Lower leg skin (tissue), 4 donors: ENCODE measurements around the gene ARSJ. TPM values are rescaled to one million over a fixed set of nuclear protein-coding genes. Genes with fewer than 3 reads are reported as not detected.

ENCODE experiments used
- DNase-seq, 2 donors: peaks; one replicate each; pipeline ENCODE4 v3.0.0-alpha.2; 2019; ENCODE audit warnings: low spot score in 2 of 2
- H3K4me3 ChIP-seq: fragments of 200-600 bp; sonication (generic); 2 replicates; pipeline ENCODE4 v1.5.1; 2017; ENCODE audit warnings: mild to moderate bottlenecking, low read depth; ENCODE audit not compliant: poor library complexity, severe bottlenecking
- POLR2A ChIP-seq, 2 donors: fragments of 450-650 bp; IDR thresholded peaks; one replicate each; pipeline ENCODE4 v1.6.1; 2016 to 2017; ENCODE audit warnings: antibody characterized with exemption in 2 of 2, mild to moderate bottlenecking in 1 of 2, moderate library complexity in 1 of 2
- WGBS, 2 donors: methylation state at CpG; one replicate each; pipeline ENCODE4 v1.1.5; 2018; 5-methylcytosine and 5-hydroxymethylcytosine counted together
- intact Hi-C: fragments of 100-400 bp; cut with DNase I; formaldehyde crosslinking; loops from one replicate; pipeline ENCODE4 v1.15.0; 2023; ENCODE audit warnings: low total_unique reads
- total RNA-seq, 4 donors: library from RNA; depleted of rRNA; stranded (reverse); fragments of >200 nt; gene quantifications; one replicate each; pipeline ENCODE4 v1.1.0, GENCODE V29; 2016
- TF ChIP-seq, protein P1 (sequence below), 3 donors: fragments of 450-650 bp; IDR thresholded peaks; one replicate each; pipeline ENCODE4 v1.5.1; 2016; ENCODE audit warnings: antibody characterized with exemption in 3 of 3, mild to moderate bottlenecking in 3 of 3, moderate library complexity in 2 of 3

The ARSJ gene
- total RNA-seq, 4 donors from 2014 or later = 0.42 to 3.7 (median 1.6) TPM

DNA sequence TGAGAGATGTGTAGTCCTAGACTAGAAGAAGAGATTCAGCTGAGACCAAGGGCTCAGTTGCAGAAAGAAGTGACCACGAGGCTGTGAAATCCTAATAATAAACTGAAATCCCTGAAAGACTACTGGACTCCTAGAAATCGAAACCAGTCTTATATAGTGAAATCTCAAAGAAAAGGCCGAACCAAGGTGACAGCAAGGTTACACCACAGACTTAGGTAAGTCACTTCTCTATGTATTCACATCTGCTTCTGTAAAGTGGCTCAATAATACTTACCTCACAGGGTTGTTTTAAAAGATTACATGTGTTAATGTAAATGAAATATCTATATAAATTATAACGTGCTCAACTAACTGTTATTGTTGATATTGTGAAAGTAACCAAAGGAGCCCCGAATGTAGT, 60.3 kb downstream of the ARSJ start:
- intact Hi-C loops = no loop called here
- WGBS, 2 donors = 53 to 54% methylated on average over 5 of the region's 5 CpGs
- DNase-seq = no peak
- TF ChIP-seq POLR2A (IDR thresholded peaks at IDR 0.05) = no peak
- TF ChIP-seq, protein P1, sequence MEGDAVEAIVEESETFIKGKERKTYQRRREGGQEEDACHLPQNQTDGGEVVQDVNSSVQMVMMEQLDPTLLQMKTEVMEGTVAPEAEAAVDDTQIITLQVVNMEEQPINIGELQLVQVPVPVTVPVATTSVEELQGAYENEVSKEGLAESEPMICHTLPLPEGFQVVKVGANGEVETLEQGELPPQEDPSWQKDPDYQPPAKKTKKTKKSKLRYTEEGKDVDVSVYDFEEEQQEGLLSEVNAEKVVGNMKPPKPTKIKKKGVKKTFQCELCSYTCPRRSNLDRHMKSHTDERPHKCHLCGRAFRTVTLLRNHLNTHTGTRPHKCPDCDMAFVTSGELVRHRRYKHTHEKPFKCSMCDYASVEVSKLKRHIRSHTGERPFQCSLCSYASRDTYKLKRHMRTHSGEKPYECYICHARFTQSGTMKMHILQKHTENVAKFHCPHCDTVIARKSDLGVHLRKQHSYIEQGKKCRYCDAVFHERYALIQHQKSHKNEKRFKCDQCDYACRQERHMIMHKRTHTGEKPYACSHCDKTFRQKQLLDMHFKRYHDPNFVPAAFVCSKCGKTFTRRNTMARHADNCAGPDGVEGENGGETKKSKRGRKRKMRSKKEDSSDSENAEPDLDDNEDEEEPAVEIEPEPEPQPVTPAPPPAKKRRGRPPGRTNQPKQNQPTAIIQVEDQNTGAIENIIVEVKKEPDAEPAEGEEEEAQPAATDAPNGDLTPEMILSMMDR (IDR thresholded peaks at IDR 0.05) = no peak
- no peak overlapping the region for H3K4me3 ChIP-seq

DNA sequence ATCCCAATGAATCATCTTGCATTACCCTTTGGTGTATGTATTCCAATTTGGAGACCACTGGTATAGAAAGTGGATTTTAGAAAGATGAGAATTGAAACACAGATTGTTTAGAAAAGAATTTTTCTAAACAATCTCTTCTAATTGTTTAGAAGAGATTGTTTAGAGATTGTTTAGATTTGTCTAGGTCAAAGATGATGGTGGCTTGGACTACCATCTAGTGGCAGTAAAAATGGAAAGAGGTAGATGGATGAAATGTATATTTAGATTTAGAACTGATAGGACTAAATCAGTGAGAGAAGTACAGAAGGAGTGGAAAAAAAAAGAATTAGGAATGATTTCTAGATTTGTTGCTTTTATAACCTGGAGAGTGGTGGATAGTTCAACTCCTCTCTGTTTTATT, 70.6 kb downstream of the ARSJ start:
- intact Hi-C loops = no loop called here
- TF ChIP-seq POLR2A (IDR thresholded peaks at IDR 0.05) = no peak
- TF ChIP-seq, protein P1 (IDR thresholded peaks at IDR 0.05) = no peak
- H3K4me3 ChIP-seq = no peak overlapping the region
- no peak for DNase-seq

DNA sequence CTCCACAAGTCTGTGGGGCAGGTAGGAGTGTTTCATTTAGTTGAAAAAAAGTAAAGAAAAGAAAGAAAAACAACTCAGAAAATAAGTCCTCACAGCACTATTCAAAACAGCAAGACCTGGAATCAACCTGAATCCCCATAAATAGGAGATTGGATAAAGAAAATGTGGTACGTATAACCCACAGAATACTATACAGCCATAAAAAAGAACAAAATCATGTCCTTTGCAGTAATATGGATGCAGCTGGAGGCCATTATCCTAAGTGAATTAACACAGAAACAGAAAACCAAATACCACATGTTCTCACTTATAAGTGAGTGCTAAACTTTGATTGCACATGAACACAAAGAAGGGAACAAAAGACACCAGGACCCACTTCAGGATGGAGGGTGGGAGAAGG, 71.9 kb downstream of the ARSJ start:
- WGBS, 2 donors = 98 to 100% methylated on average over 1 of the region's 1 CpG
- intact Hi-C loops = no loop called here
- no peak for DNase-seq
- no peak overlapping the region for H3K4me3 ChIP-seq
- TF ChIP-seq POLR2A (IDR thresholded peaks at IDR 0.05) = no peak
- TF ChIP-seq, protein P1 (IDR thresholded peaks at IDR 0.05) = no peak

DNA sequence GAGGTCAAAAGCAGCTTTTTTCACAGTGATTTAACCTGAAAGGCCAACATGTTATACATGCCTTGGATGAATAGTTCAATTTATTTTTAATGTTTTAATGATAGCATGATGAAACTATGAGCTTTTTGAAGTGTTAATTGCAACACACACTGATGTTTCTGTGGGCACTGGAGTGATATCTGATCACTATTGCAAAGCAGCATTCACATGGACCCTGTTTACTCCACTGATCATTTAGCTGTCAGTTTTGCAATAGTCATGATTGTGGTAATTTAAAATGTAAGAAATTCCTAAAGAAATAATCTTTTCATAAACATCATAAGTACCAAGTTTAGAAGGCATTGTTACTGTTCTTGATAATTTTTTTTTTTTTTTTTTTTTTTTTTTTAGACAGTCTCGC, 74.1 kb downstream of the ARSJ start:
- intact Hi-C loops = no loop called here
- DNase-seq = no peak
- TF ChIP-seq POLR2A (IDR thresholded peaks at IDR 0.05) = no peak
- TF ChIP-seq, protein P1 (IDR thresholded peaks at IDR 0.05) = no peak
- 92 to 100% methylated on average over 1 of the region's 1 CpG for WGBS, 2 donors
- H3K4me3 ChIP-seq = no peak overlapping the region

DNA sequence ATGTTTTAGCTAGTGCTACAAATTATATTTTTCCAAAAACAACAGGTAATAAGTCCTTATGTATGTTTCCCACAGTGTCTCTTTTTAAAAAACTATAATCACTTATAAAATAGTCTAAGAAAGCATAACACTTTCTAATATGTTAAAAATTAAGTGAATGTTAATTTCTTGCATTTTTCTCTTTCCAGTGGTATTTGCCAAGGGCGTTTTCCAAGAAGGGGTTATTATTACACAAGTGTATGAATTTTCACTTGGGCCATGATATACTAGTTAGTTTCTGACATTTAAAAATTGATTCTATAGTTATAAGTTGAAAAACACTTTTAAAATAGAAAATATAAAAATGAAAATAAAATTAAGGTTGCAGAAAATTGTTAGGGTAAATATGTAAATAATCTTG, 74.6 kb downstream of the ARSJ start:
- H3K4me3 ChIP-seq = no peak overlapping the region
- DNase-seq = no peak
- TF ChIP-seq POLR2A (IDR thresholded peaks at IDR 0.05) = no peak
- TF ChIP-seq, protein P1 (IDR thresholded peaks at IDR 0.05) = no peak
- intact Hi-C loops = no loop called here
- WGBS, 2 donors = 60 to 64% methylated on average over 1 of the region's 1 CpG

DNA sequence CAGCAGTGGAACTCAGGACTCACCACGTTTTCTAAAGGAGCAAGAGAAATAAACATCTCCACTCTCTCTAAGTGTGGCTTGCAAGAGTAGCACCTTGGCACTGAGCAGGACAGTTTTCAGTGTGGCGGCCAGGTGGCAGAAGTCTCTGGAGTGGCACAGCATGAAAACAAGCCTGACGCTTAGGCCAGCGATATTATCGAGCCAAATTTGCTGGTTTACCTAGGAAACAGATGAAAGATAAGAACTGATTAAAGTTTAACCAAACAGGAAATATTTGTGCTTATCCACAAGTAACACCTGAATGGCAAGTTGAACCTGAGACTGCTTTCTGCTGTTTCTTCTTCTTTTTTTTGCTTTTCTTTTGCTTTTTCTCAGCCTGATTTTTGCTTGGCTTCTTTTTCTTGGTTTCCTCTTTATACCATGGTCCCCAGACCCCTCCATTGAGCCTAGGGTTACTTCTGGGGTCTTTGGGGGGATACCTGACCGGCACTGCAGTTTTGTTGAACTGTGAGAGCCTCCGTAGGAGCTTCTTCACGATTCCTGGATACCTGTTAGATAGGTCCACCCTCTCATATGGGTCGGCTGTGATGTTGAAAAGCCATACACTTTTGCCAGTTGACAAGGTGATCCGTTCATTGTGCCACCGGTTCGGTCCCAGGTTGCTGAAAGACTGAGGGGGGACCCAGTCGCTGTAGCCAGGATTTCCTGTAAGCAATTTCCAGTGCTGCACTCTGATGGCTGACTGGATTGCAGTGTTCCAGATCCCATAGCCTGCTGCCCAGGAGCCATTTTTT, 77.3 kb downstream of the ARSJ start:
- WGBS, 2 donors = 71 to 80% methylated on average over 13 of the region's 13 CpGs
- no peak overlapping the region for H3K4me3 ChIP-seq
- no peak for DNase-seq
- no peak for TF ChIP-seq POLR2A (IDR thresholded peaks at IDR 0.05)
- TF ChIP-seq, protein P1 (IDR thresholded peaks at IDR 0.05) = no peak
- intact Hi-C loops = no loop called here
